Measurements from ENCODE around the gene DGKZ.
"Not testable (repeated sequence)": the region's sequence is repeated elsewhere in the genome, so short reads cannot be mapped to it uniquely, and the experiment has no call there.

The DGKZ gene

DNA sequence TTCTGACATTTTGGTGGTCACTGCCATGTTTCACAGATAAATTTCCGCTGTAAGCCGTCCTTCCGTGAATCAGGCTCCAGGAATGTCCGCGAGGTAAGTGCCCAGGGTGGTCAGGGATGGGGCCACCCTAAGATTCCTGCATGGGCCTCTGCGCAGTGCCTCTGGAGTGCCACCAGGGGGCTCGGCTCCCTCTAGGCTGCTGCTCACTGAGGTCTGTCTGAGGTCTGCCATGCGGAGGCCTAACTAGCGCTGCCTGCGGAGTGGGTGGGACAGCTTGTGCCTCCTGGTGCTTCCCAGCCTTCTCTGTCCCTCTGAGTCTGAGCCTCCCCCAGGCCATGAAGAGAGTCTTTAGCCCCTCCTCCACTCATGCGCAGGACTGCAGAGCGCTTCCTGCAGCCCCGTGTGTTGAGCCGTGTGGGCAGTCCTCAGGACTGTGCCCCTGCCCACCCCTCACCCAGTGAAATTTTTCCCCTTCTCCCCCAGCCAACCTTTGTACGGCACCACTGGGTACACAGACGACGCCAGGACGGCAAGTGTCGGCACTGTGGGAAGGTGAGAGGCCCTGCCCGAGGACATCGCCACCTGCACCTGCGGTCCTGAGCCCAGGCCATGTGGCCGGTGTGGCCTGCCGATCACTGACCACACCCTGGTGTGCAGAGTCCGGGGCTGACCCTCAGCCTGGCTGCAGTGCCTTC lies 22.3 kb downstream of the DGKZ start:
- DNase-seq: no peak

DNA sequence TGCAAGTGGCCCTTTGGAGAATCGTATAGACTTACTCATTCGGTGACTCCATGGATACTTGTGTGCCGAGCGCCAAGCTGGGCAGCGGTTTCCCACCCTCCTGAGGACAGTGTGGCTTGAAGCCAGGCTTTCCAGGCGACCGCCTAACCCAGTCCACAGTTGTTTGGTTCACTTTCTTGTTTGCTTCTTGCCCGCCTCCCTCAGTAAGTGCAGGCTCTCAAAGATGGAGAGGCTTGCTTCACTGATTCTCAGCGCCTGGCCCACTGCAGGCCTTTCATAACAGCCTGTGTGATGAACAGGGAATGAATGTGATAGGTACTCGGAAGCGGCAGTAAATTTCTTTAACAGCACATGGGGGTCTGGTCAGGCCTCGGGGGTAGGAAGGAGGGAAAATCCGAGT lies 23.0 kb downstream of the DGKZ start:
- no peak for DNase-seq

- not testable (repeated sequence) for DNase-seq
Observed at GRCh38 chr11:46371262-46371661, 24.0 kb downstream of the DGKZ start.

- no peak for DNase-seq
Observed at GRCh38 chr11:46372086-46372485, 24.8 kb downstream of the DGKZ start.

DNA sequence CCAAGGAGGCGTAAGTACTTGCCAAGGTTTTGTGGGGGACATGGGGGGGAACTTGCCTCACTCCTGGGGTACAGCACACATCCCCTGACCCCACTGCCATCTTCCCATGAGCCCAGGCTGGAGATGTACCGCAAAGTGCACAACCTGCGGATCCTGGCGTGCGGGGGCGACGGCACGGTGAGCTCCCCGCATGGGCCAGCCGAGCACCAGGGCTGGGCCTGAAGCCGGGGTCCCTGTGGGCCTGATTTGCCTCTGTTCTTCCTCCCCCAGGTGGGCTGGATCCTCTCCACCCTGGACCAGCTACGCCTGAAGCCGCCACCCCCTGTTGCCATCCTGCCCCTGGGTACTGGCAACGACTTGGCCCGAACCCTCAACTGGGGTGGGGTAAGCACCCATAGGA lies 25.2 kb downstream of the DGKZ start:
- not testable (repeated sequence) for DNase-seq

DNA sequence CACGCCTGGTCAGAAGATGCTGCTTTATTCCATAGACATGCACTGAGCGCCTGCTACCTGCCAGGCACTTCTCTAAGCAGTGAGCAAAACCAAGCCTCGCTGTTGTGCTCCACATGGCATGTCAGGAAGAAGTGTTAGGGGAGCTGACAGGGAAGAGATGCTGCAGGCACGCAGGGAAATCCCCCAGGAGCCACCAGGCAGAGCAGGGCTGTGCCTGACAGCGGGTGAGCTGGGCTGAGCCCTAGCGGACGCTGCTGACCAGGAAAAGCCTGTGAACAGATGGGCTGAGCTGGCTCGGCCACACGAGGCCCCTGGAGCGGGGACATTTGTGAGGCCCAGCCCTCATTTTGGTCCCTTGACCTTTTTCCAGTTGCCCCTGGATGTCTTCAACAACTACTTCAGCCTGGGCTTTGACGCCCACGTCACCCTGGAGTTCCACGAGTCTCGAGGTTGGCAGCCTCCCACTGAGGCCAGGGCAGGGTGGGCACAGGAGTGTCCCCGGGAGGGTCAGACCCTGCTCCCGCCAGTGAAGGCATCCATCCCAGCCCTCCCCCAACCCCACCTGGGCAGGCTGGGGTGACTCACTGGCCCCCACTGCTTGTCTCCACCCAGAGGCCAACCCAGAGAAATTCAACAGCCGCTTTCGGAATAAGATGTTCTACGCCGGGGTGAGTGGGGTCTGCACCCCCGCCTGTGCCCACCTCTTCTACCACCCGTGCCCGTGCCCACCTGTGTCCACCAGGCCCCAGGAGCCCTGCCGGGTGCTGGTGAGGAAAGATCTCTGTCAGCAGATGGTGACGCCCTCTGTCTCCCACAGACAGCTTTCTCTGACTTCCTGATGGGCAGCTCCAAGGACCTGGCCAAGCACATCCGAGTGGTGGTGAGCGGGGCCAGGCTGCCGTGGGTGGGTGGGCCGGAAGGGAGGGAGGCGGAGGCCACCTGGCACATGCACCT lies 26.8 kb downstream of the DGKZ start:
- DNase-seq: no peak

DNA sequence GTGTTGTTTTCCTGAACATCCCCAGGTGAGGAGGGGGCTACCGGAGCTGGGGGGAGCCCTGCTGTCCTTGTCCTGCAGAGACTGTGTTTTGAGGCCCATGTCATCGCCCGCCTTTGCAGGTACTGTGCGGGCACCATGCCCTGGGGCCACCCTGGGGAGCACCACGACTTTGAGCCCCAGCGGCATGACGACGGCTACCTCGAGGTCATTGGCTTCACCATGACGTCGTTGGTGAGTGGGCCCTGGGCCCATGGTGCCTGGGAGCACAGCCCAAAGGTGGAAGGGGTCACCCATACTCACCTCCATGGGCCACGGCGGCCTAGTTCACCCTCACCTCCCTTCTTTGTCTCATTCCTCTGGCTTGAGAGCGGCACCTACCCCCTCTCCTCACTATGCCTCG lies 27.6 kb downstream of the DGKZ start:
- DNase-seq: no peak

- DNase-seq: no peak
Observed at GRCh38 chr11:46375392-46376101, 28.3 kb downstream of the DGKZ start.

- no peak for DNase-seq
Observed at GRCh38 chr11:46376258-46377050, 29.2 kb downstream of the DGKZ start.

DNA sequence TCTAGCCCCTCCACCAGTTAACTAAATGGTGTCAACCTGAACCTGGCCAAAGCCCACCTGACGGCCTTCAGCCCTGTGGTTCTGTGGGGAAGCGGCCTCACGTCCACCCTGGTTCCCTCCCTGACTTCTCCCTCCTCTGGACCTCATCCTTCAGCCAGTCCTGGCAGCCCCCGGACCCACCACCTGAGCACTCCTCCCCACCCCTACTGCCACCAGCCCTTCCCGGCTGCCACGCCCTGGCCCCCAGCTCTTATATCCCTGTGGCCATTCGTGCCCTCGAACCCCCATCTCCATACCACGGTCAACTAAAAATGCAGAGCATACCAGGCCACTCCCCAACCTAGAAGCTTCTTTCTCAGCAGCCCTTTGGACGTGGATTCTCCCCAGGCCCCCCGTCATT lies 30.0 kb downstream of the DGKZ start:
- no peak for DNase-seq

GRCh38 chr11:46377831-46378230 lies 30.6 kb downstream of the DGKZ start:
- no peak for DNase-seq

GRCh38 chr11:46378296-46378695 lies 31.0 kb downstream of the DGKZ start:
- DNase-seq: no peak

GRCh38 chr11:46378811-46379481 lies 31.7 kb downstream of the DGKZ start:
- DNase-seq: no peak

DNA sequence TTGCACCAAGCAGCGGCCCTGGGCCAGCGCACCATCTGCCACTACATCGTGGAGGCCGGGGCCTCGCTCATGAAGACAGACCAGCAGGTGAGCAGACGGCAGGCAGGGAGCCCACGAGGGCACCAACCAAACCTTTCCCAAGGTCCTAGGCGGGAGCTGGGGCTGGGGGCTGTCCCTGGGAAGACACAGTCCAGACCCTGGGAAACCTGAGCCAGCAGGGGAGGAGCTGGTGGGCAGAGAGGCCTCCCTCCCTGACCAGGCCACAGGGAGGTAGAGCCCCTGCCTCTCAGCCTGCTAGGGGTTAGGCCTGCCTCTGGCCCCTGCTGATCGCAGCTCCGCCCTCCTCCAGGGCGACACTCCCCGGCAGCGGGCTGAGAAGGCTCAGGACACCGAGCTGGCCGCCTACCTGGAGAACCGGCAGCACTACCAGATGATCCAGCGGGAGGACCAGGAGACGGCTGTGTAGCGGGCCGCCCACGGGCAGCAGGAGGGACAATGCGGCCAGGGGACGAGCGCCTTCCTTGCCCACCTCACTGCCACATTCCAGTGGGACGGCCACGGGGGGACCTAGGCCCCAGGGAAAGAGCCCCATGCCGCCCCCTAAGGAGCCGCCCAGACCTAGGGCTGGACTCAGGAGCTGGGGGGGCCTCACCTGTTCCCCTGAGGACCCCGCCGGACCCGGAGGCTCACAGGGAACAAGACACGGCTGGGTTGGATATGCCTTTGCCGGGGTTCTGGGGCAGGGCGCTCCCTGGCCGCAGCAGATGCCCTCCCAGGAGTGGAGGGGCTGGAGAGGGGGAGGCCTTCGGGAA lies 32.4 kb downstream of the DGKZ start:
- not testable (repeated sequence) for DNase-seq

DNA sequence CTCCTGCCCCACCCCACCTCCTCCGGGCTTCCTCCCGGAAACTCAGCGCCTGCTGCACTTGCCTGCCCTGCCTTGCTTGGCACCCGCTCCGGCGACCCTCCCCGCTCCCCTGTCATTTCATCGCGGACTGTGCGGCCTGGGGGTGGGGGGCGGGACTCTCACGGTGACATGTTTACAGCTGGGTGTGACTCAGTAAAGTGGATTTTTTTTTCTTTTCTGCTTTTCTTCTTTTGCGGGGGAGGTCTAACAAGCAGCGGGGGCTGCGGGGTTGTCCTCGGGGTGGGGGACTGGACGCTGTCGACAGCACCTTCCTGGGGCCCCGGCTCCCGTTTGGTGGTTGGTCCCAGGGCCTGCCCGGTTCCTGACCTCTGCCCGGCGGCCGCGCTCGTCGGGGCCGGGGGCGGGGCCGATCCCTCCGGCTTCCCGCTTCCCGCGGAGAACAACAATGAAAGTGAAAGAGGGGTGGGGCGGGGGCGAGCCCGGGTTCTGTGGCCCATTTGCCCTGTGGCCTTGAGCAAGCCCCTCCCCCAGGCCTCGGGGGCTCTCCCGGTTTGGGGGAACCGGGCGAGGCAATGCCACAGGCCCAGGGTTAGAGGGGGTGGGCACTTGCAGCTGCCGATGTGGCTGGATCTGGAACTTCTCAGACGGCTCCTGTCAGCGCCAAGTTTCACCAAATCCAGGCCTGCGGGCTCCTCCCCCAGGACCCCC lies 33.2 kb downstream of the DGKZ start:
- DNase-seq: no peak

- no peak for DNase-seq
Observed at GRCh38 chr11:46381048-46381818, 34.0 kb downstream of the DGKZ start, which contains the start of gene MDK. MDK (plus strand) TSS chr11:46381669; CDS start chr11:46382058, 389 bp downstream.

GRCh38 chr11:46381819-46382645 lies 34.8 kb downstream of the DGKZ start:
- DNase-seq: no peak

- DNase-seq: no peak
Observed at GRCh38 chr11:46382646-46383403, 35.6 kb downstream of the DGKZ start.

Data from NK-92 treated with Interleukin-12 subunit alpha and Interleukin-12 subunit beta, amount 100 ng/mL, for 24 hours (cell line).